Measurements from ENCODE around the gene SEMA5A.

SEMA5A gene

GRCh38 chr5:9558319-9558965 lies 12.6 kb upstream of the SEMA5A start:
- FAIRE-seq = no peak

GRCh38 chr5:9557696-9558095 lies 11.8 kb upstream of the SEMA5A start:
- DNase-seq (ENCODE audit: insufficient read length, low spot score) (no peak), FAIRE-seq (no peak)
- TF ChIP-seq CTCF (IDR thresholded peaks at IDR 0.05; ENCODE audit: insufficient read depth, missing control alignments) = no peak

More at GRCh38 chr5:9558319-9558965, 12.6 kb upstream of the SEMA5A start:
- DNase-seq (ENCODE audit: insufficient read length, low spot score) = no peak
- no peak for TF ChIP-seq CTCF (IDR thresholded peaks at IDR 0.05; ENCODE audit: insufficient read depth, missing control alignments)

- no peak for TF ChIP-seq CTCF (IDR thresholded peaks at IDR 0.05; ENCODE audit: insufficient read depth, missing control alignments)
- FAIRE-seq = no peak
- DNase-seq (ENCODE audit: insufficient read length, low spot score) = no peak
Measured at GRCh38 chr5:9555961-9556360, 10.1 kb upstream of the SEMA5A start.

GRCh38 chr5:9554122-9554521 lies 8.2 kb upstream of the SEMA5A start:
- DNase-seq (ENCODE audit: insufficient read length, low spot score) = no peak
- TF ChIP-seq CTCF (IDR thresholded peaks at IDR 0.05; ENCODE audit: insufficient read depth, missing control alignments) = no peak
- FAIRE-seq = no peak

GRCh38 chr5:9553561-9553960 lies 7.7 kb upstream of the SEMA5A start:
- FAIRE-seq (no peak), DNase-seq (ENCODE audit: insufficient read length, low spot score) (no peak)
- TF ChIP-seq CTCF (IDR thresholded peaks at IDR 0.05; ENCODE audit: insufficient read depth, missing control alignments) = no peak

GRCh38 chr5:9551567-9552537 lies 6.0 kb upstream of the SEMA5A start:
- no peak for FAIRE-seq
- no peak for TF ChIP-seq CTCF (IDR thresholded peaks at IDR 0.05; ENCODE audit: insufficient read depth, missing control alignments)
- DNase-seq (ENCODE audit: insufficient read length, low spot score) = no peak

GRCh38 chr5:9549941-9550340 lies 4.1 kb upstream of the SEMA5A start:
- no peak for DNase-seq (ENCODE audit: insufficient read length, low spot score)
- no peak for FAIRE-seq
- no peak for TF ChIP-seq CTCF (IDR thresholded peaks at IDR 0.05; ENCODE audit: insufficient read depth, missing control alignments)

All from D721Med (cell line).